GM18505 (cell line): ENCODE data around the gene STK24.

Experiments
- ATAC-seq: cut with Tn5 transposase; IDR thresholded peaks from one replicate; pipeline ENCODE4 v1.9.1; 2021; ENCODE audit not compliant: unreplicated experiment
- POLR2A ChIP-seq: IDR thresholded peaks from 4 replicates; pipeline ENCODE4 v1.6.1; 2011; ENCODE audit warnings: borderline replicate concordance; ENCODE audit not compliant: insufficient read depth, insufficient read length; ENCODE audit errors: extremely low read depth

Gene STK24

GRCh38 chr13:98510156-98510509, 66.8 kb downstream of the STK24 start:
- no peak for ATAC-seq
- TF ChIP-seq POLR2A, result no peak

GRCh38 chr13:98509271-98510155, 67.4 kb downstream of the STK24 start:
- peak; percentile 53 for ATAC-seq
- TF ChIP-seq POLR2A, result no peak

- no peak for TF ChIP-seq POLR2A
- no peak for ATAC-seq
Observed at GRCh38 chr13:98508685-98509084, 68.2 kb downstream of the STK24 start.

- TF ChIP-seq POLR2A, result no peak
- no peak for ATAC-seq
Observed at GRCh38 chr13:98508280-98508679, 68.6 kb downstream of the STK24 start.

GRCh38 chr13:98507282-98507797, 69.6 kb downstream of the STK24 start:
- no peak for TF ChIP-seq POLR2A
- ATAC-seq, result no peak

- TF ChIP-seq POLR2A, result no peak
- ATAC-seq, result no peak
Observed at GRCh38 chr13:98506728-98507230, 70.1 kb downstream of the STK24 start.

- no peak for ATAC-seq
- no peak for TF ChIP-seq POLR2A
Observed at GRCh38 chr13:98506322-98506721, 70.6 kb downstream of the STK24 start.

GRCh38 chr13:98505217-98505616, 71.7 kb downstream of the STK24 start:
- TF ChIP-seq POLR2A, result no peak
- ATAC-seq, result no peak

GRCh38 chr13:98504371-98504963, 72.4 kb downstream of the STK24 start:
- ATAC-seq, result peak; percentile 44

GRCh38 chr13:98504029-98504351, 72.9 kb downstream of the STK24 start:
- peak; percentile 23 for TF ChIP-seq POLR2A
- no peak for ATAC-seq

More at GRCh38 chr13:98504371-98504963, 72.4 kb downstream of the STK24 start:
- no peak for TF ChIP-seq POLR2A

- ATAC-seq, result no peak
- TF ChIP-seq POLR2A, result no peak
Observed at GRCh38 chr13:98503175-98504028, 73.5 kb downstream of the STK24 start.

GRCh38 chr13:98500963-98501421, 75.9 kb downstream of the STK24 start:
- TF ChIP-seq POLR2A, result peak; percentile 28
- peak; percentile 69 for ATAC-seq

GRCh38 chr13:98496966-98497365, 79.9 kb downstream of the STK24 start:
- ATAC-seq, result no peak
- no peak for TF ChIP-seq POLR2A
